HCT116 (cell line): ENCODE results near the gene EXOSC10. TPM values are rescaled to one million over a fixed set of nuclear protein-coding genes. Genes with fewer than 3 reads are reported as not detected.

Experiments used
- ATAC-seq: fragments of 200-7000 bp; cut with Tn5 transposase; 2 replicates; pipeline ENCODE4 v1.9.1; 2020; ENCODE audit warnings: mild to moderate bottlenecking, moderate library complexity
- BruUV-seq: library from RNA; stranded (reverse); fragments of 400-500 nt; replicated peaks from 2 replicates; lab custom pipeline; 2021; lab: Mats Ljungman, UMichigan
- CTCF ChIA-PET: fragments of 300-600 bp; sonication (Branson Sonifier 250); formaldehyde crosslinking; loops from one replicate; lab custom pipeline; 2021; ENCODE audit warnings: antibody characterized with exemption; lab: Charles Lee
- POLR2A ChIA-PET: fragments of 300-600, 350-600 bp; sonication (Branson Sonifier 250); formaldehyde crosslinking; loops from one replicate; lab custom pipeline; 2021; ENCODE audit warnings: antibody characterized with exemption; lab: Charles Lee
- RAD21 ChIA-PET, 2 experiments: fragments of 300-600 bp; sonication (Branson Sonifier 250); formaldehyde crosslinking; loops; one replicate each; lab custom pipeline; 2023; ENCODE audit warnings: low total read pairs in 2 of 2; ENCODE audit not compliant: uncharacterized antibody in 2 of 2, unreplicated experiment in 2 of 2, low non-redundant PET in 1 of 2; lab: Charles Lee
- DNase-seq: peaks from one replicate; pipeline ENCODE4 v3.0.0-alpha.2; 2010; ENCODE audit warnings: low read depth, low spot score
- H2AFZ ChIP-seq: fragments of 200-600 bp; shearing (Covaris generic), sonication (generic); 2 replicates; pipeline ENCODE4 v1.6.1; 2017; ENCODE audit warnings: low read depth, mixed run types, mixed read lengths, antibody characterized with exemption, low read length; ENCODE audit not compliant: poor library complexity, severe bottlenecking
- H3K27ac ChIP-seq: 2 replicates; pipeline ENCODE4 v1.5.1; 2012; ENCODE audit warnings: low read depth, low read length
- H3K27me3 ChIP-seq: fragments of 200-600 bp; sonication (generic); 2 replicates; pipeline ENCODE4 v1.6.1; 2016; ENCODE audit warnings: mixed run types, low read length, mixed read lengths; ENCODE audit not compliant: insufficient read depth
- H3K36me3 ChIP-seq, 2 experiments: fragments of 200-500 bp in 1 of 2; fragments of 200-600 bp in 1 of 2; sonication (Bioruptor generic) in 1 of 2; sonication (generic) in 1 of 2; 2 replicates each; pipeline versions ENCODE4 v1.5.1 to v1.6.1; 2014 to 2016; ENCODE audit warnings: low read length in 2 of 2, inconsistent platforms in 1 of 2, mixed read lengths in 1 of 2, mixed run types in 1 of 2; ENCODE audit not compliant: insufficient read depth in 2 of 2, control insufficient read depth in 1 of 2
- H3K4me1 ChIP-seq, 2 experiments: fragments of 200-600 bp in 1 of 2; sonication (generic) in 1 of 2; 2 replicates each; pipeline versions ENCODE4 v1.5.1 to v1.6.1; 2012 to 2017; ENCODE audit warnings: low read length in 2 of 2, inconsistent platforms in 1 of 2, mild to moderate bottlenecking in 1 of 2, mixed read lengths in 1 of 2, mixed run types in 1 of 2, moderate library complexity in 1 of 2; ENCODE audit not compliant: insufficient read depth in 2 of 2, control insufficient read depth in 1 of 2
- H3K4me2 ChIP-seq: fragments of 200-600 bp; sonication (generic); 2 replicates; pipeline ENCODE4 v1.6.1; 2017; ENCODE audit warnings: mixed run types, low read length, mixed read lengths
- H3K4me3 ChIP-seq, 2 experiments: fragments of 200-600 bp in 1 of 2; sonication (generic) in 1 of 2; replicated peaks in 1 of 2; 2 replicates each; pipeline ENCODE4 v1.5.1; 2011 to 2016; ENCODE audit warnings: low read length in 2 of 2, control low read depth in 1 of 2, low read depth in 1 of 2, mild to moderate bottlenecking in 1 of 2, mixed read lengths in 1 of 2, mixed run types in 1 of 2
- H3K79me2 ChIP-seq: fragments of 200-600 bp; sonication (generic); 2 replicates; pipeline ENCODE4 v1.6.1; 2017; ENCODE audit warnings: mild to moderate bottlenecking, mixed run types, low read length, moderate library complexity, mixed read lengths; ENCODE audit not compliant: insufficient read depth
- H3K9ac ChIP-seq: fragments of 200-600 bp; sonication (generic); 2 replicates; pipeline ENCODE4 v1.6.1; 2016; ENCODE audit warnings: low read length, mixed read lengths
- H3K9me2 ChIP-seq: fragments of 200-600 bp; sonication (generic), shearing (Covaris generic); 2 replicates; pipeline ENCODE4 v1.6.1; 2017; ENCODE audit warnings: mixed run types, mild to moderate bottlenecking, moderate library complexity; ENCODE audit not compliant: insufficient read depth
- H3K9me3 ChIP-seq, 2 experiments: fragments of 200-500 bp in 1 of 2; fragments of 200-600 bp in 1 of 2; sonication (Bioruptor generic) in 1 of 2; sonication (generic) in 1 of 2; 2 replicates each; pipeline ENCODE4 v1.6.1; 2014 to 2017; ENCODE audit warnings: low read length in 2 of 2, mixed read lengths in 2 of 2, inconsistent platforms in 1 of 2, low read depth in 1 of 2, mild to moderate bottlenecking in 1 of 2, mixed run types in 1 of 2, moderate library complexity in 1 of 2; ENCODE audit not compliant: control insufficient read depth in 1 of 2, insufficient read depth in 1 of 2
- H4K20me1 ChIP-seq: fragments of 200-600 bp; sonication (generic), shearing (Covaris generic); 2 replicates; pipeline ENCODE4 v1.6.1; 2017; ENCODE audit warnings: mixed run types, mild to moderate bottlenecking, moderate library complexity; ENCODE audit not compliant: insufficient read depth
- CEBPB ChIP-seq: IDR thresholded peaks from 2 replicates; pipeline ENCODE4 v1.6.1; 2012; ENCODE audit warnings: low read depth
- EGR1 ChIP-seq: IDR thresholded peaks from 2 replicates; pipeline ENCODE4 v1.6.1; 2012; ENCODE audit warnings: low read depth
- ELF1 ChIP-seq: IDR thresholded peaks from 2 replicates; pipeline ENCODE4 v1.6.1; 2012; ENCODE audit warnings: low read depth, borderline replicate concordance
- EZH2 ChIP-seq: fragments of 200-600 bp; sonication (generic); IDR thresholded peaks from 2 replicates; pipeline ENCODE4 v1.6.1; 2017; ENCODE audit warnings: antibody characterized with exemption, mixed run types
- EZH2phosphoT487 ChIP-seq: fragments of 200-600 bp; IDR thresholded peaks from 2 replicates; pipeline ENCODE4 v1.6.1; 2018; ENCODE audit warnings: antibody characterized with exemption, borderline replicate concordance
- FOSL1 ChIP-seq: IDR thresholded peaks from 2 replicates; pipeline ENCODE4 v1.6.1; 2012; ENCODE audit warnings: low read depth
- JUND ChIP-seq: IDR thresholded peaks from 2 replicates; pipeline ENCODE4 v1.6.1; 2012
- MAX ChIP-seq: IDR thresholded peaks from 2 replicates; pipeline ENCODE4 v1.6.1; 2012
- POLR2A ChIP-seq: IDR thresholded peaks from 2 replicates; pipeline ENCODE4 v1.7.0; 2011; ENCODE audit warnings: borderline replicate concordance; ENCODE audit not compliant: insufficient read depth, insufficient read length; ENCODE audit errors: extremely low read depth
- SIN3A ChIP-seq: IDR thresholded peaks from 2 replicates; pipeline ENCODE4 v1.6.1; 2012; ENCODE audit warnings: low read depth
- SRF ChIP-seq: IDR thresholded peaks from 2 replicates; pipeline ENCODE4 v1.6.1; 2012; ENCODE audit warnings: low read depth
- TCF7L2 ChIP-seq: IDR thresholded peaks from 2 replicates; pipeline ENCODE4 v1.7.0; 2011; ENCODE audit warnings: borderline replicate concordance, inconsistent platforms; ENCODE audit not compliant: insufficient read depth, insufficient read length; ENCODE audit errors: extremely low read depth
- YY1 ChIP-seq: IDR thresholded peaks from 2 replicates; pipeline ENCODE4 v1.6.1; 2011; ENCODE audit warnings: low read length, low read depth, moderate library complexity, mild to moderate bottlenecking; ENCODE audit not compliant: insufficient replicate concordance; ENCODE audit errors: extremely low read depth
- ZFX ChIP-seq: fragments of 450-650 bp; IDR thresholded peaks from 2 replicates; pipeline ENCODE4 v1.6.1; 2017
- ZNF274 ChIP-seq: fragments of 200-500 bp; sonication (Bioruptor generic); IDR thresholded peaks from 2 replicates; pipeline ENCODE4 v1.6.1; 2014; ENCODE audit warnings: mild to moderate bottlenecking, low read depth, low read length, inconsistent platforms
- intact Hi-C: fragments of 100-400 bp; cut with micrococcal nuclease; formaldehyde crosslinking; loops from 2 replicates; pipeline ENCODE4 v1.10.0; 2022
- total RNA-seq: library from RNA; stranded (reverse); gene quantifications from one replicate; pipeline ENCODE4 v1.2.1, GENCODE V29; 2021; ENCODE audit not compliant: unreplicated experiment
- TF ChIP-seq, protein P1 (sequence below), 3 experiments: fragments of 200-600 bp in 1 of 3; sonication (generic) in 1 of 3; IDR thresholded peaks in 2 of 3; conservative IDR thresholded peaks in 1 of 3; 2 replicates each; pipeline ENCODE4 v1.5.1; 2012 to 2017; ENCODE audit warnings: low read depth in 2 of 3, low read length in 2 of 3, antibody characterized with exemption in 1 of 3, borderline replicate concordance in 1 of 3, control low read depth in 1 of 3, mild to moderate bottlenecking in 1 of 3, mixed read lengths in 1 of 3, mixed run types in 1 of 3, moderate library complexity in 1 of 3; ENCODE audit not compliant: insufficient read depth in 1 of 3
- TF ChIP-seq, protein P2 (sequence below): IDR thresholded peaks from 2 replicates; pipeline ENCODE4 v1.6.1; 2012; ENCODE audit warnings: low read depth
- TF ChIP-seq, protein P3 (sequence below): IDR thresholded peaks from 2 replicates; pipeline ENCODE4 v1.6.1; 2012

Gene EXOSC10
- total RNA-seq, 1 experiment from 2014 or later = 80.7 TPM

GRCh38 chr1:11030865-11031264 lies 68.8 kb downstream of the EXOSC10 start:
- CTCF ChIA-PET = no interaction called here
- no peak overlapping the region for H3K4me3 ChIP-seq
- no peak overlapping the region for H2AFZ ChIP-seq
- ATAC-seq = no peak
- no peaks in the 10 kb centered on the region for H3K9me2 ChIP-seq
- no peaks in the 10 kb centered on the region for H3K4me1 ChIP-seq
- no peak overlapping the region for H3K9ac ChIP-seq
- DNase-seq = no peak
- H3K36me3 ChIP-seq = peaks cover 4 to 15% of the 10 kb centered on the region in 2 experiments; a peak in 3 of 4 replicates
- H4K20me1 ChIP-seq = no peaks in the 10 kb centered on the region
- no peak overlapping the region for H3K27ac ChIP-seq
- no peaks in the 10 kb centered on the region for H3K27me3 ChIP-seq
- no TSS peak for BruUV-seq
- POLR2A ChIA-PET = interaction anchor here (1.1 kb wide), 1 partner anchor 18 kb away, joined by 3 read pairs; the partner anchor contains the start of gene TARDBP
- no peak overlapping the region for H3K4me2 ChIP-seq
- RAD21 ChIA-PET = no interaction called here
- intact Hi-C loops = loop anchor here (10.0 kb wide), 1 partner anchor 804 kb away; no protein-coding TSS in a partner anchor
- H3K79me2 ChIP-seq = no peaks in the 10 kb centered on the region
- no peaks in the 10 kb centered on the region for H3K9me3 ChIP-seq
- no peak for TF ChIP-seq EZH2phosphoT487
- TF ChIP-seq SIN3A = no peak
- TF ChIP-seq, protein P1, sequence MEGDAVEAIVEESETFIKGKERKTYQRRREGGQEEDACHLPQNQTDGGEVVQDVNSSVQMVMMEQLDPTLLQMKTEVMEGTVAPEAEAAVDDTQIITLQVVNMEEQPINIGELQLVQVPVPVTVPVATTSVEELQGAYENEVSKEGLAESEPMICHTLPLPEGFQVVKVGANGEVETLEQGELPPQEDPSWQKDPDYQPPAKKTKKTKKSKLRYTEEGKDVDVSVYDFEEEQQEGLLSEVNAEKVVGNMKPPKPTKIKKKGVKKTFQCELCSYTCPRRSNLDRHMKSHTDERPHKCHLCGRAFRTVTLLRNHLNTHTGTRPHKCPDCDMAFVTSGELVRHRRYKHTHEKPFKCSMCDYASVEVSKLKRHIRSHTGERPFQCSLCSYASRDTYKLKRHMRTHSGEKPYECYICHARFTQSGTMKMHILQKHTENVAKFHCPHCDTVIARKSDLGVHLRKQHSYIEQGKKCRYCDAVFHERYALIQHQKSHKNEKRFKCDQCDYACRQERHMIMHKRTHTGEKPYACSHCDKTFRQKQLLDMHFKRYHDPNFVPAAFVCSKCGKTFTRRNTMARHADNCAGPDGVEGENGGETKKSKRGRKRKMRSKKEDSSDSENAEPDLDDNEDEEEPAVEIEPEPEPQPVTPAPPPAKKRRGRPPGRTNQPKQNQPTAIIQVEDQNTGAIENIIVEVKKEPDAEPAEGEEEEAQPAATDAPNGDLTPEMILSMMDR (IDR thresholded peaks at IDR 0.05 in 2 of 3, conservative IDR thresholded peaks at IDR 0.05 in 1 of 3; ENCODE audit: borderline replicate concordance in 1 of 3, insufficient read depth in 1 of 3, low read depth in 2 of 3, low read length in 2 of 3) = no peak
- no peak for TF ChIP-seq SRF
- no peak for TF ChIP-seq FOSL1
- no peak for TF ChIP-seq CEBPB
- TF ChIP-seq ELF1 = no peak
- no peak for TF ChIP-seq MAX
- TF ChIP-seq, protein P2, sequence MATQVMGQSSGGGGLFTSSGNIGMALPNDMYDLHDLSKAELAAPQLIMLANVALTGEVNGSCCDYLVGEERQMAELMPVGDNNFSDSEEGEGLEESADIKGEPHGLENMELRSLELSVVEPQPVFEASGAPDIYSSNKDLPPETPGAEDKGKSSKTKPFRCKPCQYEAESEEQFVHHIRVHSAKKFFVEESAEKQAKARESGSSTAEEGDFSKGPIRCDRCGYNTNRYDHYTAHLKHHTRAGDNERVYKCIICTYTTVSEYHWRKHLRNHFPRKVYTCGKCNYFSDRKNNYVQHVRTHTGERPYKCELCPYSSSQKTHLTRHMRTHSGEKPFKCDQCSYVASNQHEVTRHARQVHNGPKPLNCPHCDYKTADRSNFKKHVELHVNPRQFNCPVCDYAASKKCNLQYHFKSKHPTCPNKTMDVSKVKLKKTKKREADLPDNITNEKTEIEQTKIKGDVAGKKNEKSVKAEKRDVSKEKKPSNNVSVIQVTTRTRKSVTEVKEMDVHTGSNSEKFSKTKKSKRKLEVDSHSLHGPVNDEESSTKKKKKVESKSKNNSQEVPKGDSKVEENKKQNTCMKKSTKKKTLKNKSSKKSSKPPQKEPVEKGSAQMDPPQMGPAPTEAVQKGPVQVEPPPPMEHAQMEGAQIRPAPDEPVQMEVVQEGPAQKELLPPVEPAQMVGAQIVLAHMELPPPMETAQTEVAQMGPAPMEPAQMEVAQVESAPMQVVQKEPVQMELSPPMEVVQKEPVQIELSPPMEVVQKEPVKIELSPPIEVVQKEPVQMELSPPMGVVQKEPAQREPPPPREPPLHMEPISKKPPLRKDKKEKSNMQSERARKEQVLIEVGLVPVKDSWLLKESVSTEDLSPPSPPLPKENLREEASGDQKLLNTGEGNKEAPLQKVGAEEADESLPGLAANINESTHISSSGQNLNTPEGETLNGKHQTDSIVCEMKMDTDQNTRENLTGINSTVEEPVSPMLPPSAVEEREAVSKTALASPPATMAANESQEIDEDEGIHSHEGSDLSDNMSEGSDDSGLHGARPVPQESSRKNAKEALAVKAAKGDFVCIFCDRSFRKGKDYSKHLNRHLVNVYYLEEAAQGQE = no peak
- TF ChIP-seq TCF7L2 = no peak
- no peak for TF ChIP-seq POLR2A
- TF ChIP-seq ZNF274 = no peak
- TF ChIP-seq EGR1 = no peak
- no peak for TF ChIP-seq ZFX
- no peak for TF ChIP-seq JUND
- no peak for TF ChIP-seq EZH2
- TF ChIP-seq, protein P3, sequence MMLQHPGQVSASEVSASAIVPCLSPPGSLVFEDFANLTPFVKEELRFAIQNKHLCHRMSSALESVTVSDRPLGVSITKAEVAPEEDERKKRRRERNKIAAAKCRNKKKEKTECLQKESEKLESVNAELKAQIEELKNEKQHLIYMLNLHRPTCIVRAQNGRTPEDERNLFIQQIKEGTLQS = no peak
- no peak for TF ChIP-seq YY1
